ENCODE results near the gene ARHGAP9.

DNA sequence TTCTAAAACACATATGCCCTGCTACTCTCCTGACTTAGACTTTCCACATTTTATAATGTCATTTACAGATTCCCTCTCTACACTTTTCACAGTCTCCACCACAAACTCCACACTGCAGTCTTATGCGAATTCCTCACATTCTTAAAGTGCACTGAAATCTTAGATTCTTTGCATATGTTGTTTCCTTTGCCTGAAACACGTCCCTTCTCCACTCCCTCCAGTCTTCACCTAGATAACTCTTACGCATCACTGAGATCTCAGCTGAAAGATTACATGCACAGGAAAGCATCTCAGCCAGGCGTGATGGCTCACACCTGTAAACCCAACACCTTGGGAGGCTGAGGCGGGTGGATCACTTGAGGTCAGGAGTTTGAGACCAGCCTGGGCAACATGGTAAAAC lies 3.8 kb upstream of the ARHGAP9 start:
- TF ChIP-seq, protein P1, sequence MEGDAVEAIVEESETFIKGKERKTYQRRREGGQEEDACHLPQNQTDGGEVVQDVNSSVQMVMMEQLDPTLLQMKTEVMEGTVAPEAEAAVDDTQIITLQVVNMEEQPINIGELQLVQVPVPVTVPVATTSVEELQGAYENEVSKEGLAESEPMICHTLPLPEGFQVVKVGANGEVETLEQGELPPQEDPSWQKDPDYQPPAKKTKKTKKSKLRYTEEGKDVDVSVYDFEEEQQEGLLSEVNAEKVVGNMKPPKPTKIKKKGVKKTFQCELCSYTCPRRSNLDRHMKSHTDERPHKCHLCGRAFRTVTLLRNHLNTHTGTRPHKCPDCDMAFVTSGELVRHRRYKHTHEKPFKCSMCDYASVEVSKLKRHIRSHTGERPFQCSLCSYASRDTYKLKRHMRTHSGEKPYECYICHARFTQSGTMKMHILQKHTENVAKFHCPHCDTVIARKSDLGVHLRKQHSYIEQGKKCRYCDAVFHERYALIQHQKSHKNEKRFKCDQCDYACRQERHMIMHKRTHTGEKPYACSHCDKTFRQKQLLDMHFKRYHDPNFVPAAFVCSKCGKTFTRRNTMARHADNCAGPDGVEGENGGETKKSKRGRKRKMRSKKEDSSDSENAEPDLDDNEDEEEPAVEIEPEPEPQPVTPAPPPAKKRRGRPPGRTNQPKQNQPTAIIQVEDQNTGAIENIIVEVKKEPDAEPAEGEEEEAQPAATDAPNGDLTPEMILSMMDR (IDR thresholded peaks at IDR 0.05) = no peak
- TF ChIP-seq POLR2AphosphoS5 (IDR thresholded peaks at IDR 0.05; ENCODE audit: insufficient read depth in 1 of 2, low read depth in 1 of 2) = no peak

All from vagina (tissue), 2 donors.